WTC11 (cell line): ENCODE results near the gene REST. TPM values are rescaled to one million over a fixed set of nuclear protein-coding genes. Genes with fewer than 3 reads are reported as not detected.

Experiments used
- ATAC-seq: fragments of 200-7000 bp; cut with Tn5 transposase; 2 replicates; pipeline ENCODE4 v1.10.0; 2021; ENCODE audit warnings: mild to moderate bottlenecking, moderate library complexity
- CTCF ChIA-PET: fragments of 300-600 bp; sonication (Branson Sonifier 250); formaldehyde crosslinking; loops from one replicate; lab custom pipeline; 2021; ENCODE audit warnings: antibody characterized with exemption; lab: Charles Lee
- POLR2A ChIA-PET: fragments of 350-600 bp; sonication (Branson Sonifier 250); formaldehyde crosslinking; loops from one replicate; lab custom pipeline; 2021; ENCODE audit warnings: antibody characterized with exemption; lab: Charles Lee
- DNase-seq: peaks from one replicate; pipeline ENCODE4 v3.0.0; 2021; ENCODE audit warnings: low spot score
- H3K27ac Mint-ChIP-seq: 2 replicates; pipeline ENCODE4 v1.8.0; 2021; ENCODE audit warnings: mixed read lengths
- H3K27me3 Mint-ChIP-seq: 2 replicates; pipeline ENCODE4 v1.8.0; 2021; ENCODE audit warnings: low read depth, mild to moderate bottlenecking, moderate library complexity, mixed read lengths
- H3K36me3 Mint-ChIP-seq: 2 replicates; pipeline ENCODE4 v1.8.0; 2021; ENCODE audit warnings: mixed read lengths
- H3K4me1 Mint-ChIP-seq: 2 replicates; pipeline ENCODE4 v1.8.0; 2022; ENCODE audit warnings: mixed read lengths
- H3K4me3 Mint-ChIP-seq: 2 replicates; pipeline ENCODE4 v1.8.0; 2021; ENCODE audit warnings: mild to moderate bottlenecking, moderate library complexity, mixed read lengths
- H3K9me3 Mint-ChIP-seq: 2 replicates; pipeline ENCODE4 v1.8.0; 2021; ENCODE audit warnings: mixed read lengths
- CREM ChIP-seq: sonication (generic); formaldehyde crosslinking; IDR thresholded peaks from 2 replicates; pipeline ENCODE4 v1.8.1; 2022; ENCODE audit warnings: mild to moderate bottlenecking, missing genetic modification reagents, moderate library complexity
- ETV6 ChIP-seq: sonication (generic); formaldehyde crosslinking; IDR thresholded peaks from 2 replicates; pipeline ENCODE4 v1.8.1; 2022; ENCODE audit warnings: mild to moderate bottlenecking, missing genetic modification reagents
- FOXK1 ChIP-seq: sonication (generic); formaldehyde crosslinking; IDR thresholded peaks from 2 replicates; pipeline ENCODE4 v1.8.0; 2022; ENCODE audit warnings: mild to moderate bottlenecking, moderate library complexity, missing genetic modification reagents
- GABPB1 ChIP-seq: sonication (generic); formaldehyde crosslinking; IDR thresholded peaks from 2 replicates; pipeline ENCODE4 v1.8.1; 2023; ENCODE audit warnings: mild to moderate bottlenecking, missing genetic modification reagents
- HMGA2 ChIP-seq: fragments of 250-450 bp; sonication (Bioruptor Pico); IDR thresholded peaks from 2 replicates; pipeline ENCODE4 v1.4.0; 2021; ENCODE audit warnings: mild to moderate bottlenecking, moderate library complexity
- IRF2 ChIP-seq: sonication (generic); formaldehyde crosslinking; IDR thresholded peaks from 2 replicates; pipeline ENCODE4 v1.8.0; 2022; ENCODE audit warnings: low read depth, missing genetic modification reagents, borderline replicate concordance
- KAT7 ChIP-seq: sonication (generic); formaldehyde crosslinking; IDR thresholded peaks from 2 replicates; pipeline ENCODE4 v1.8.1; 2023; ENCODE audit warnings: missing genetic modification reagents, mild to moderate bottlenecking, borderline replicate concordance
- OVOL2 ChIP-seq: fragments of 250-450 bp; sonication (Bioruptor Pico); IDR thresholded peaks from 2 replicates; pipeline ENCODE4 v1.9.0; 2021; ENCODE audit warnings: mild to moderate bottlenecking, borderline replicate concordance
- SOX15 ChIP-seq: fragments of 250-450 bp; sonication (Bioruptor Pico); IDR thresholded peaks from 2 replicates; pipeline ENCODE4 v1.9.0; 2021; ENCODE audit warnings: mild to moderate bottlenecking
- SP1 ChIP-seq: sonication (generic); formaldehyde crosslinking; conservative IDR thresholded peaks from 2 replicates; pipeline ENCODE4 v1.8.1; 2022; ENCODE audit warnings: missing genetic modification reagents
- TEAD1 ChIP-seq: sonication (generic); formaldehyde crosslinking; IDR thresholded peaks from 2 replicates; pipeline ENCODE4 v1.8.0; 2022; ENCODE audit warnings: mild to moderate bottlenecking, missing genetic modification reagents
- TP53 ChIP-seq: sonication (generic); formaldehyde crosslinking; IDR thresholded peaks from 2 replicates; pipeline ENCODE4 v1.8.1; 2023; ENCODE audit warnings: mild to moderate bottlenecking, missing genetic modification reagents
- ZNF138 ChIP-seq: sonication (generic); formaldehyde crosslinking; conservative IDR thresholded peaks from 2 replicates; pipeline ENCODE4 v1.8.1; 2022; ENCODE audit warnings: mild to moderate bottlenecking, moderate library complexity, missing genetic modification reagents
- ZNF232 ChIP-seq: sonication (generic); formaldehyde crosslinking; IDR thresholded peaks from 2 replicates; pipeline ENCODE4 v1.8.0; 2022; ENCODE audit warnings: mild to moderate bottlenecking, missing genetic modification reagents
- ZNF263 ChIP-seq: sonication (generic); formaldehyde crosslinking; IDR thresholded peaks from 2 replicates; pipeline ENCODE4 v1.8.1; 2022; ENCODE audit warnings: low read depth, mild to moderate bottlenecking, moderate library complexity, missing genetic modification reagents
- total RNA-seq: library from RNA; stranded (reverse); gene quantifications from 3 replicates; pipeline ENCODE4 v1.2.3, GENCODE V29; 2021
- TF ChIP-seq, protein P1 (sequence below): sonication (generic); formaldehyde crosslinking; IDR thresholded peaks from 2 replicates; pipeline ENCODE4 v1.8.1; 2022; ENCODE audit warnings: missing genetic modification reagents, borderline replicate concordance
- TF ChIP-seq, protein P2 (sequence below): fragments of 250-450 bp; sonication (Bioruptor Pico); IDR thresholded peaks from 2 replicates; pipeline ENCODE4 v1.9.0; 2021; ENCODE audit warnings: moderate library complexity, mild to moderate bottlenecking, inconsistent platforms, borderline replicate concordance
- TF ChIP-seq, protein P3 (sequence below): fragments of 250-450 bp; sonication (Bioruptor Pico); IDR thresholded peaks from 2 replicates; pipeline ENCODE4 v1.9.0; 2021; ENCODE audit warnings: mild to moderate bottlenecking
- TF ChIP-seq, protein P4 (sequence below): sonication (generic); formaldehyde crosslinking; IDR thresholded peaks from 2 replicates; pipeline ENCODE4 v1.8.1; 2023; ENCODE audit warnings: mild to moderate bottlenecking, missing genetic modification reagents
- TF ChIP-seq, protein P5 (sequence below): sonication (generic); formaldehyde crosslinking; IDR thresholded peaks from 2 replicates; pipeline ENCODE4 v1.8.0; 2023; ENCODE audit warnings: missing genetic modification reagents, mild to moderate bottlenecking, borderline replicate concordance
- TF ChIP-seq, protein P6 (sequence below): sonication (generic); formaldehyde crosslinking; IDR thresholded peaks from 2 replicates; pipeline ENCODE4 v1.8.0; 2022; ENCODE audit warnings: mild to moderate bottlenecking, missing genetic modification reagents

Gene REST
- total RNA-seq, 1 experiment from 2014 or later, result 75.1 TPM

DNA sequence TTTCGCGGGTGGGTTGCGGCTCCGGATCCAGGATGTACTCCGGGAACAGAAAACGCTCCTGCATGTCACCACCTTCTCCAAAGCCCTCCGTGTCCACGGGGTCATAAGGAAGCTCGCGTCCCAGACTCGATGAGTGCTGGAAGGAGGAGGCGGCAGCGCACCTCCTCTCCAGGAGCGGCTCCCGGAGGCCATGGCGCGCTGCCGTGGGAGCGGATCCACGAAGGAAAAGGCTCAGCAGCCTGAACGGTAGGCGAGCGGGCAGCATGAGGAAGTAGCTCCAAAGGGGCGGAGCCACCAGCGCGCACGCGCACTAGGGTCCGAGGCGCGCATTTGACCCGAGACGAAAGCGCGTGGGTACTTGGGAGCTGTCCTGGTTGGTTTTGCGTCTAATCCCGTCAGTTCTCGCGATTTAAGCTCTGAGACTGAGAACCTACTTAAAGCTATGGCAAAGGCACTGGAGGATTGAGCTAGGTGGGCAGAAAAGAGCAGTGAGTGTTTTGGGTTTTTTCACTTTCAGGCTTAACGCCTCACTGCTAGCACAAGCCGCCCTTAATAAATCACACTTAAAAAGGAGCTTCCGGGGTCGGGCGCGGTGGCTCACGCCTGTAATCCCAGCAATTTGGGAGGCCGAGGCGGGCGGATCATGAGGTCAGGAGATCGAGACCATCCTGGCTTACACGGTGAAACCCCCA, 69.8 kb downstream of the REST start, which contains the start of gene NOA1 (continued):
- TF ChIP-seq HMGA2 (CRISPR knock-in tag), result no peak

DNA sequence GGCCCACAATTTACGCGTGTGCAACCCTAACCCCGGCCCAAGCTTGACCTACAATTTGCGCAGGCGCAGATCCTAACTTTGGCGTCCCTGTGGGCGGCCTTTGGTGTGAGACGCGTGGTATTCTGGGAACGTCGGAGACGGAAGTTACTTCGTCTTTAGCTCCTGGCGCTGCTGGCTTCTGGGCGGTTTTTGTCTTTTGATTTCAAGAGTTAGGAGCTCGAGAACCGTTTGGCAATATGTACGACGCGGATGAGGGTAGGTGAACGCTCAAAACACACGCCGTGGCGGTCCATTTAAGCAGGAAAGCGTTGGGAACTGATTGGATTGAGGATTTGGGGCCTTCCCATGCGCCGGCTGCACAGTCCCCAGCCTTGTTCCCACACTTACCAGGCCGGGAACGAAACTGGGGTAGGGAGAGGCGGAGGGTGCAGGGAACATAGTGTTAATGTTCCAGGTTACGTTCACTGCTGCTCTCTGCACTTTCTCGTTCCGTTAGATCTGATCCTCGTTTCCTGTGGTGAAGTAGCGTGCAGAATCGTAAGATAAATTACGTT, 71.1 kb downstream of the REST start, which contains the start of gene POLR2B:
Gene POLR2B, plus strand, starts transcription at position 147 of the 554 bp plus-strand sequence. Its CDS starts 90 bp downstream, at position 237.
- peak within 1 kb of the TSS; percentile 99 for H3K27ac Mint-ChIP-seq
- no peaks in the 10 kb centered on the region for H3K9me3 Mint-ChIP-seq
- peak within 1 kb of the TSS; percentile 99 for H3K4me3 Mint-ChIP-seq
- POLR2A ChIA-PET, result interaction anchor here (0.6 to 2.8 kb wide), 5 partner anchors 10 to 543 kb away, joined by 3 to 18 read pairs (median 6); partner anchors contain the start of genes PAICS, PPAT and REST
- DNase-seq (peak; percentile 95), ATAC-seq (peak; percentile 64)
- H3K4me1 Mint-ChIP-seq, result peaks cover 25% of the 10 kb centered on the region
- no peaks in the 10 kb centered on the region; the same call in 1 of the 2 replicates for H3K27me3 Mint-ChIP-seq
- H3K36me3 Mint-ChIP-seq, result peaks cover 15% of the 10 kb centered on the region
- CTCF ChIA-PET, result interaction anchor here (0.5 to 2.9 kb wide), 5 partner anchors 18 to 142 kb away, joined by 3 to 18 read pairs (median 8); partner anchors contain the start of gene REST
- TF ChIP-seq, protein P1, sequence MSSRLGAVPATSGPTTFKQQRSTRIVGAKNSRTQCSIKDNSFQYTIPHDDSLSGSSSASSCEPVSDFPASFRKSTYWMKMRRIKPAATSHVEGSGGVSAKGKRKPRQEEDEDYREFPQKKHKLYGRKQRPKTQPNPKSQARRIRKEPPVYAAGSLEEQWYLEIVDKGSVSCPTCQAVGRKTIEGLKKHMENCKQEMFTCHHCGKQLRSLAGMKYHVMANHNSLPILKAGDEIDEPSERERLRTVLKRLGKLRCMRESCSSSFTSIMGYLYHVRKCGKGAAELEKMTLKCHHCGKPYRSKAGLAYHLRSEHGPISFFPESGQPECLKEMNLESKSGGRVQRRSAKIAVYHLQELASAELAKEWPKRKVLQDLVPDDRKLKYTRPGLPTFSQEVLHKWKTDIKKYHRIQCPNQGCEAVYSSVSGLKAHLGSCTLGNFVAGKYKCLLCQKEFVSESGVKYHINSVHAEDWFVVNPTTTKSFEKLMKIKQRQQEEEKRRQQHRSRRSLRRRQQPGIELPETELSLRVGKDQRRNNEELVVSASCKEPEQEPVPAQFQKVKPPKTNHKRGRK, result no peak
- TF ChIP-seq FOXK1 (CRISPR knock-in tag) (0 out of 2 replicates have a peak, but pooled peaks have one; percentile 27), ZNF263 (CRISPR knock-in tag) (no peak), GABPB1 (CRISPR knock-in tag) (peak; percentile 29; the same call in 1 of the 2 replicates), SOX15 (CRISPR knock-in tag) (no peak), OVOL2 (CRISPR knock-in tag) (no peak), TEAD1 (0 out of 2 replicates have a peak, but pooled peaks have one; percentile 15), IRF2 (no peak), ZNF138 (CRISPR knock-in tag) (no peak), ETV6 (CRISPR knock-in tag) (no peak; the same call in 1 of the 2 replicates), ZNF232 (CRISPR knock-in tag) (no peak), SP1 (peak; percentile 65), TP53 (CRISPR knock-in tag) (no peak), KAT7 (CRISPR knock-in tag) (no peak), CREM (CRISPR knock-in tag) (peak; percentile 72; the same call in 1 of the 2 replicates)
- TF ChIP-seq, protein P2, sequence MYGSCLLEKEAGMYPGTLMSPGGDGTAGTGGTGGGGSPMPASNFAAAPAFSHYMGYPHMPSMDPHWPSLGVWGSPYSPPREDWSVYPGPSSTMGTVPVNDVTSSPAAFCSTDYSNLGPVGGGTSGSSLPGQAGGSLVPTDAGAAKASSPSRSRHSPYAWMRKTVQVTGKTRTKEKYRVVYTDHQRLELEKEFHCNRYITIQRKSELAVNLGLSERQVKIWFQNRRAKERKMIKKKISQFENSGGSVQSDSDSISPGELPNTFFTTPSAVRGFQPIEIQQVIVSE (CRISPR knock-in tag), result no peak
- TF ChIP-seq, protein P3, sequence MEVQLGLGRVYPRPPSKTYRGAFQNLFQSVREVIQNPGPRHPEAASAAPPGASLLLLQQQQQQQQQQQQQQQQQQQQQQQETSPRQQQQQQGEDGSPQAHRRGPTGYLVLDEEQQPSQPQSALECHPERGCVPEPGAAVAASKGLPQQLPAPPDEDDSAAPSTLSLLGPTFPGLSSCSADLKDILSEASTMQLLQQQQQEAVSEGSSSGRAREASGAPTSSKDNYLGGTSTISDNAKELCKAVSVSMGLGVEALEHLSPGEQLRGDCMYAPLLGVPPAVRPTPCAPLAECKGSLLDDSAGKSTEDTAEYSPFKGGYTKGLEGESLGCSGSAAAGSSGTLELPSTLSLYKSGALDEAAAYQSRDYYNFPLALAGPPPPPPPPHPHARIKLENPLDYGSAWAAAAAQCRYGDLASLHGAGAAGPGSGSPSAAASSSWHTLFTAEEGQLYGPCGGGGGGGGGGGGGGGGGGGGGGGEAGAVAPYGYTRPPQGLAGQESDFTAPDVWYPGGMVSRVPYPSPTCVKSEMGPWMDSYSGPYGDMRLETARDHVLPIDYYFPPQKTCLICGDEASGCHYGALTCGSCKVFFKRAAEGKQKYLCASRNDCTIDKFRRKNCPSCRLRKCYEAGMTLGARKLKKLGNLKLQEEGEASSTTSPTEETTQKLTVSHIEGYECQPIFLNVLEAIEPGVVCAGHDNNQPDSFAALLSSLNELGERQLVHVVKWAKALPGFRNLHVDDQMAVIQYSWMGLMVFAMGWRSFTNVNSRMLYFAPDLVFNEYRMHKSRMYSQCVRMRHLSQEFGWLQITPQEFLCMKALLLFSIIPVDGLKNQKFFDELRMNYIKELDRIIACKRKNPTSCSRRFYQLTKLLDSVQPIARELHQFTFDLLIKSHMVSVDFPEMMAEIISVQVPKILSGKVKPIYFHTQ (CRISPR knock-in tag), result peak; percentile 22; the same call in 1 of the 2 replicates
- TF ChIP-seq, protein P4, sequence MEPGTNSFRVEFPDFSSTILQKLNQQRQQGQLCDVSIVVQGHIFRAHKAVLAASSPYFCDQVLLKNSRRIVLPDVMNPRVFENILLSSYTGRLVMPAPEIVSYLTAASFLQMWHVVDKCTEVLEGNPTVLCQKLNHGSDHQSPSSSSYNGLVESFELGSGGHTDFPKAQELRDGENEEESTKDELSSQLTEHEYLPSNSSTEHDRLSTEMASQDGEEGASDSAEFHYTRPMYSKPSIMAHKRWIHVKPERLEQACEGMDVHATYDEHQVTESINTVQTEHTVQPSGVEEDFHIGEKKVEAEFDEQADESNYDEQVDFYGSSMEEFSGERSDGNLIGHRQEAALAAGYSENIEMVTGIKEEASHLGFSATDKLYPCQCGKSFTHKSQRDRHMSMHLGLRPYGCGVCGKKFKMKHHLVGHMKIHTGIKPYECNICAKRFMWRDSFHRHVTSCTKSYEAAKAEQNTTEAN (CRISPR knock-in tag), result 0 out of 2 replicates have a peak, but pooled peaks have one; percentile 43
- TF ChIP-seq, protein P5, sequence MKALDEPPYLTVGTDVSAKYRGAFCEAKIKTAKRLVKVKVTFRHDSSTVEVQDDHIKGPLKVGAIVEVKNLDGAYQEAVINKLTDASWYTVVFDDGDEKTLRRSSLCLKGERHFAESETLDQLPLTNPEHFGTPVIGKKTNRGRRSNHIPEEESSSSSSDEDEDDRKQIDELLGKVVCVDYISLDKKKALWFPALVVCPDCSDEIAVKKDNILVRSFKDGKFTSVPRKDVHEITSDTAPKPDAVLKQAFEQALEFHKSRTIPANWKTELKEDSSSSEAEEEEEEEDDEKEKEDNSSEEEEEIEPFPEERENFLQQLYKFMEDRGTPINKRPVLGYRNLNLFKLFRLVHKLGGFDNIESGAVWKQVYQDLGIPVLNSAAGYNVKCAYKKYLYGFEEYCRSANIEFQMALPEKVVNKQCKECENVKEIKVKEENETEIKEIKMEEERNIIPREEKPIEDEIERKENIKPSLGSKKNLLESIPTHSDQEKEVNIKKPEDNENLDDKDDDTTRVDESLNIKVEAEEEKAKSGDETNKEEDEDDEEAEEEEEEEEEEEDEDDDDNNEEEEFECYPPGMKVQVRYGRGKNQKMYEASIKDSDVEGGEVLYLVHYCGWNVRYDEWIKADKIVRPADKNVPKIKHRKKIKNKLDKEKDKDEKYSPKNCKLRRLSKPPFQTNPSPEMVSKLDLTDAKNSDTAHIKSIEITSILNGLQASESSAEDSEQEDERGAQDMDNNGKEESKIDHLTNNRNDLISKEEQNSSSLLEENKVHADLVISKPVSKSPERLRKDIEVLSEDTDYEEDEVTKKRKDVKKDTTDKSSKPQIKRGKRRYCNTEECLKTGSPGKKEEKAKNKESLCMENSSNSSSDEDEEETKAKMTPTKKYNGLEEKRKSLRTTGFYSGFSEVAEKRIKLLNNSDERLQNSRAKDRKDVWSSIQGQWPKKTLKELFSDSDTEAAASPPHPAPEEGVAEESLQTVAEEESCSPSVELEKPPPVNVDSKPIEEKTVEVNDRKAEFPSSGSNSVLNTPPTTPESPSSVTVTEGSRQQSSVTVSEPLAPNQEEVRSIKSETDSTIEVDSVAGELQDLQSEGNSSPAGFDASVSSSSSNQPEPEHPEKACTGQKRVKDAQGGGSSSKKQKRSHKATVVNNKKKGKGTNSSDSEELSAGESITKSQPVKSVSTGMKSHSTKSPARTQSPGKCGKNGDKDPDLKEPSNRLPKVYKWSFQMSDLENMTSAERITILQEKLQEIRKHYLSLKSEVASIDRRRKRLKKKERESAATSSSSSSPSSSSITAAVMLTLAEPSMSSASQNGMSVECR (CRISPR knock-in tag), result 0 out of 2 replicates have a peak, but pooled peaks have one; percentile 36
- TF ChIP-seq, protein P6, sequence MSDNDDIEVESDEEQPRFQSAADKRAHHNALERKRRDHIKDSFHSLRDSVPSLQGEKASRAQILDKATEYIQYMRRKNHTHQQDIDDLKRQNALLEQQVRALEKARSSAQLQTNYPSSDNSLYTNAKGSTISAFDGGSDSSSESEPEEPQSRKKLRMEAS (CRISPR knock-in tag), result peak; percentile 67
